Embryonic facial prominence (tissue), 1 donor: Measurements from ENCODE around the gene TEKT5.

Source experiments
- DNase-seq: peaks from one replicate; pipeline ENCODE4 v3.0.0-alpha.2; 2016; ENCODE audit errors: extremely low spot score

TEKT5 gene

GRCh38 chr16:10579965-10580882, 114.5 kb downstream of the TEKT5 start, which contains the start of gene EMP2:
Gene EMP2, minus strand, starts transcription at chr16:10580598. Its CDS starts 32,981 bp downstream, at chr16:10547617.
- DNase-seq: no peak

- no peak for DNase-seq
These were observed 115.2 kb downstream of the TEKT5 start for GRCh38 chr16:10579575-10579964.

GRCh38 chr16:10578474-10579316, 116.0 kb downstream of the TEKT5 start:
- no peak for DNase-seq
